ENCODE results near the gene SYT1. TPM values are rescaled to one million over a fixed set of nuclear protein-coding genes. Genes with fewer than 3 reads are reported as not detected.

The SYT1 gene
- total RNA-seq, 1 donor from 2014 or later: 35.5 TPM

DNA sequence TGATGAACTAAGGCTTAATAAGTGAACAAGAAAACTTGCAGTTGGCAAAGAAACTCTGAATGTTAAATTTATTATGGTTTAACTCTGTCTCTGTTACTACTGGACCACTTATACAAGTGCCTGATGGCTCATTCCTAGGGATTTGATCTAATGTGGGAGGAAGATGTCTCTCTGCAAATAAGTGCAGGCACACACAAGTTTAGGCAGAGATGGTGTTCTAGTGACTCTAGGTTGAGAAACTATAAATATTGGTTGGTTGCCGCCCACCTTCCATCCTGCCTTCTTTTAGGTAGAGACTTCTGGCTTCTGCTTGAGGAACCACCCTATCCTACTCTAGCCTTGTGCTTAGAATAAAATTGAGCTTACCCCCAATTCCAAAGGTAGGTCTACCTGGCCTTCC, 570.0 kb downstream of the SYT1 start:
- DNase-seq (ENCODE audit: extremely low spot score, unreplicated experiment): no peak
- Mint-ChIP-seq H3K27ac (no peak overlapping the region), H3K4me3 (no peak overlapping the region), H3K9me3 (peaks cover 6% of the 10 kb centered on the region), H3K4me1 (ENCODE audit: unreplicated experiment) (peaks cover 13% of the 10 kb centered on the region), H3K36me3 (no peaks in the 10 kb centered on the region), H3K27me3 (no peaks in the 10 kb centered on the region)
- TF ChIP-seq, protein P1, sequence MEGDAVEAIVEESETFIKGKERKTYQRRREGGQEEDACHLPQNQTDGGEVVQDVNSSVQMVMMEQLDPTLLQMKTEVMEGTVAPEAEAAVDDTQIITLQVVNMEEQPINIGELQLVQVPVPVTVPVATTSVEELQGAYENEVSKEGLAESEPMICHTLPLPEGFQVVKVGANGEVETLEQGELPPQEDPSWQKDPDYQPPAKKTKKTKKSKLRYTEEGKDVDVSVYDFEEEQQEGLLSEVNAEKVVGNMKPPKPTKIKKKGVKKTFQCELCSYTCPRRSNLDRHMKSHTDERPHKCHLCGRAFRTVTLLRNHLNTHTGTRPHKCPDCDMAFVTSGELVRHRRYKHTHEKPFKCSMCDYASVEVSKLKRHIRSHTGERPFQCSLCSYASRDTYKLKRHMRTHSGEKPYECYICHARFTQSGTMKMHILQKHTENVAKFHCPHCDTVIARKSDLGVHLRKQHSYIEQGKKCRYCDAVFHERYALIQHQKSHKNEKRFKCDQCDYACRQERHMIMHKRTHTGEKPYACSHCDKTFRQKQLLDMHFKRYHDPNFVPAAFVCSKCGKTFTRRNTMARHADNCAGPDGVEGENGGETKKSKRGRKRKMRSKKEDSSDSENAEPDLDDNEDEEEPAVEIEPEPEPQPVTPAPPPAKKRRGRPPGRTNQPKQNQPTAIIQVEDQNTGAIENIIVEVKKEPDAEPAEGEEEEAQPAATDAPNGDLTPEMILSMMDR (conservative IDR thresholded peaks at IDR 0.05): no peak

DNA sequence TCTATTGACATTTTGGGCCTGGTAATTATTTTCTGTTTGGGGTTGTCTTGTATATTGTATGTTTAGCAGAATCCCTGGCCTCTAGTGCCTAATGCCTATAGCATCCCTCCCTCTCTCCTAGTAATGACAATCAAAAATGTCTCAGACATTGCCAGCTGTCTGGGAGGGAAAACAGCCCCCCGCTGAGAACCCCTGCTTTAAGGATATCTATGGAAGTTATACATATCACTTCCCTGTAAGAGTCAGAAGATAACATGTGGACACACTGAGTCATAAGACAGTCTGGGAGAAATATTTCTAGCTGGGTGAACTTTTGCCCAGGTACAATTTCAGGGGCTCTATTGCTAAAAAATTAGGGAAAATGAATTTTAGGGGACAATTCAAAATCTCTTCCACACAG, 571.2 kb downstream of the SYT1 start:
- H3K4me3 Mint-ChIP-seq: no peak overlapping the region
- no peak for DNase-seq (ENCODE audit: extremely low spot score, unreplicated experiment)
- H3K27me3 Mint-ChIP-seq: no peaks in the 10 kb centered on the region
- no peak overlapping the region for H3K27ac Mint-ChIP-seq
- H3K4me1 Mint-ChIP-seq (ENCODE audit: unreplicated experiment): peaks cover 13% of the 10 kb centered on the region
- no peaks in the 10 kb centered on the region for H3K36me3 Mint-ChIP-seq
- TF ChIP-seq, protein P1 (conservative IDR thresholded peaks at IDR 0.05): no peak
- H3K9me3 Mint-ChIP-seq: peaks cover 6% of the 10 kb centered on the region

DNA sequence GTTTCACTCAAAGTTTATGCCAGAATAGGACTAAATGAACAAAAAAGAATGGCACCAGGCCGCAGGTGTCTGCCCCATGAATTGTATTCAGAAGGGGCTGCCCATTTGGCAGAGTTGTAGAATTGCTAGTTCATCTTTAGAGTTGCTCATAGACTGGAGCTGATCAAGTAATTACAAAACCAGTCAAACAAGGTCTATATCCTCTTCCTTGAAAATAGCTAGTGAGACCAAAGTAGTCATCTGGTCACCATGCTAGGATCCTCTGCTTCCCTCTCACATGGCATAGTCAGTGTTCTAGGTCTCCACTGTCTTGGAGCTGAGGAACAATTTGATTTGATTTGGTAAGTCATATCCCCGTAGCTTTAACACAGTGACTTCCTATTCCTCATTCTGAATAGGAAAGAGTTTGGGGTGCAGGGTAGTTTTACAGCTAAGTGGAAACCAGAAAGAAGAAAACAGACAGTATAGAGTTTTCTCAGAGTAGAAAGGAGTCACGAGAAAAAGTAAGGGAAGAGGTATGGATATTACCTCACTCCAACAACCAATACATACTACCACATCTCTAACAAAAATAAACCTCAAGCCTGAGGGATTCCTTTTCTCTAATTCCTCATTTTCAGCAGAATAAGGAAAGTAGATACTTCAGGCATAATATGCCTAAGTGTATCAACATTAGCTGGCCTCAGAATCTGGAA, 574.1 kb downstream of the SYT1 start:
- H3K27me3 Mint-ChIP-seq: no peaks in the 10 kb centered on the region
- H3K27ac Mint-ChIP-seq: no peak overlapping the region
- peaks cover 6% of the 10 kb centered on the region for H3K9me3 Mint-ChIP-seq
- no peak for DNase-seq (ENCODE audit: extremely low spot score, unreplicated experiment)
- peaks cover 13% of the 10 kb centered on the region for H3K4me1 Mint-ChIP-seq (ENCODE audit: unreplicated experiment)
- H3K4me3 Mint-ChIP-seq: no peak overlapping the region
- TF ChIP-seq, protein P1 (conservative IDR thresholded peaks at IDR 0.05): no peak
- H3K36me3 Mint-ChIP-seq: no peaks in the 10 kb centered on the region

DNA sequence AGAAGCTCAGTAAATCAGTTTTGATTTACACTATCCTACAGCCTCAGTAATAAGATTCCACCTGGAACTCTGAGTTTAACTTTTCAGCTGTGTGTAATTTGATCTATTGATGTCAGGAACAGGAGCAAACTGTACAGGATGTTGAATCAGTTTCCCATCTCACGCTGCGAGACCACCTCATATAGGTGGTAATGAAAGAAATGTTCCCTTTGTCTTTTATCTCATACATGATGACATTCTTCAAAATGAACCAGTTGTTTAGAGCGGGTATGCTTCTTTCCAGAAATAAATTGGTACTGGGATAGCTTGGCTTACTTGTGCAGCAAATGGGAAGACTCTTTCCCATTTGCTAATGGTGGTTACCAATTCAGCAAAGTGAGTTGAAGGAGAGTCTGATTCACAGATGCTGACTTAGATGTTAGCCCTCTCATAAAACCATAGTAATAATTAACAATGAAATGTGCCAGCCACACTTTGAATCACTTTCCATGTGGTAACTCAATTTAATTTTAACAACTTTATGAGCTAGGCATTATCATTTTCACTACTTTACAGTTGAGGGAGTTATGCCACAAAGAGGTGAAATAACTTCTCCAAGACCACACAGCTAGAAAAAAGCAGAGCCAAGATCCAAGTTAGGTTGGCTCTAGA, 574.7 kb downstream of the SYT1 start:
- no peak for DNase-seq (ENCODE audit: extremely low spot score, unreplicated experiment)
- Mint-ChIP-seq H3K27me3 (no peaks in the 10 kb centered on the region), H3K27ac (no peak overlapping the region), H3K4me1 (ENCODE audit: unreplicated experiment) (peaks cover 17% of the 10 kb centered on the region), H3K36me3 (peaks cover 3% of the 10 kb centered on the region), H3K9me3 (peaks cover 6% of the 10 kb centered on the region), H3K4me3 (no peak overlapping the region)
- TF ChIP-seq, protein P1 (conservative IDR thresholded peaks at IDR 0.05): no peak

DNA sequence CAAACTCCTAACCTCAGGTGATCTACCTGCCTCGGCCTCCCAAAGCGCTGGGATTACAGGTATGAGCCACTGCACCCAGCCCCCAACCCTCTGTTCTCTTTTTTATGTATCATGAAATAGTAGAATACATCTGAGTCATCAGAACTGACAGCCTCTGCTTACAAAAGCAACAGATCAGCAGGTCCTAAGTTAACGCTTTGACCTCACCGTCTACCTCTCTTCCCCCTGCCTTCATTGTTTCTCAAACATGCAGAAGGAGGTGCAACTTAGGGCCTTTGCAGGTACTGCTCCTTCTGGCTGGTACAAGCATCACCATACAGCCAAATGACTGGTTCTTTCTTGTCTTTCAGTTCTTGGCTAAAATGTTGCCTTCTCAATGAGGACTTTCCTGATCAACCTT, 577.0 kb downstream of the SYT1 start:
- H3K27me3 Mint-ChIP-seq: no peaks in the 10 kb centered on the region
- peaks cover 17% of the 10 kb centered on the region for H3K4me1 Mint-ChIP-seq (ENCODE audit: unreplicated experiment)
- H3K4me3 Mint-ChIP-seq: no peak overlapping the region
- H3K9me3 Mint-ChIP-seq: peaks cover 6% of the 10 kb centered on the region
- TF ChIP-seq, protein P1 (conservative IDR thresholded peaks at IDR 0.05): no peak
- no peak for DNase-seq (ENCODE audit: extremely low spot score, unreplicated experiment)
- H3K36me3 Mint-ChIP-seq: peaks cover 7% of the 10 kb centered on the region
- H3K27ac Mint-ChIP-seq: no peak overlapping the region

Data from type B pancreatic cell (in vitro differentiated cells).